ENCODE results near the gene HHAT. TPM values are rescaled to one million over a fixed set of nuclear protein-coding genes. Genes with fewer than 3 reads are reported as not detected.

The HHAT gene
- total and polyA plus RNA-seq, 9 of the 15 experiments (the other 6 are each of a cell fraction or from before 2014, with no cell fraction given) = 0.07 to 0.16 (median 0.13) TPM; not detected in 1

DNA sequence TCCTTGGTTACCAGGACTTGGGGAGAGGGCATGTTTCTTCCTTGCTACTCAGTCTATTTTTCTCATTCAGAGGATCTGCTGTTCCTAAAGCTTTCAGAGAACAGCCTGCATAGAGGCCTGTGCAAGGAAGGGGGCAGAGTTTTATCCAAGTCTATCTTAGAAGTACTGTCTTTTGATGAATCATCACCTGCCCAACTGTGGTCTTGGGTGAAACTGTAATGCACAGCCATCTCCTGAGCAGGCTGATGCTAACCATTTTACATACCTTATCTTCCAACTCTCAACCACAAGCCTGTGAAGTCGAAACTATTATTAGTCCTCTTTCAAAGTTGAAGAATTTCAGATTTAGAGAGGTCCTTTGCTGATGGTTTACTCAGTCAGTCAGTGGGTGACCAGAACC is 368.0 kb downstream of the HHAT start:
- WGBS (ENCODE audit: insufficient coverage, low coverage, missing lambda C conversion rate) = 0% methylated on average over 1 of the region's 1 CpG
- intact Hi-C loops (cut with micrococcal nuclease) (no loop called here), in situ Hi-C loops (cut with MboI) (no loop called here)
- FAIRE-seq (no peak), ATAC-seq (no peak), DNase-seq (ENCODE audit: extremely low read depth in 1 of 4, low spot score in 3 of 4) (no peak)
- H4K20me1 ChIP-seq (replicated peaks; ENCODE audit: control insufficient read depth, insufficient read depth, low read length) = 0 out of 2 replicates have a peak, but pooled peaks cover 9% of the 10 kb centered on the region
- no peak overlapping the region for H3K4me2 ChIP-seq (ENCODE audit: insufficient read depth, low read length)
- H3K27ac ChIP-seq (ENCODE audit: extremely low read depth, low read depth, low read length) = no peak overlapping the region
- no peak overlapping the region for H2AFZ ChIP-seq (ENCODE audit: low read depth, low read length)
- H3K36me3 ChIP-seq (ENCODE audit: control insufficient read depth, insufficient read depth, low read length) = no peaks in the 10 kb centered on the region
- H3K4me3 ChIP-seq = no peak overlapping the region
- H3K9me3 ChIP-seq (replicated peaks; ENCODE audit: control insufficient read depth, insufficient read depth, low read depth, low read length) = no peaks in the 10 kb centered on the region
- no peaks in the 10 kb centered on the region for H3K79me2 ChIP-seq (ENCODE audit: control insufficient read depth, insufficient read depth, low read length)
- H3K9me1 ChIP-seq (ENCODE audit: control insufficient read depth, insufficient read depth, low read length) = no peaks in the 10 kb centered on the region
- no peak overlapping the region for H3K9ac ChIP-seq (ENCODE audit: insufficient read depth in 1 of 2, low read depth in 2 of 2, low read length in 2 of 2)
- CTCF ChIA-PET (ENCODE audit: low intra/inter-chr PET ratio) = no interaction called here
- H3K4me1 ChIP-seq (replicated peaks in 1 of 2; ENCODE audit: control insufficient read depth in 2 of 2, insufficient read depth in 2 of 2, low read length in 2 of 2) = no peaks in the 10 kb centered on the region
- no peak for TF ChIP-seq MNT (conservative IDR thresholded peaks at IDR 0.05)
- TF ChIP-seq ZNF3 (CRISPR knock-in tag; IDR thresholded peaks at IDR 0.05) = no peak
- no peak for TF ChIP-seq ZNF57 (CRISPR knock-in tag; IDR thresholded peaks at IDR 0.05)
- no peak for TF ChIP-seq ZNF696 (CRISPR knock-in tag; conservative IDR thresholded peaks at IDR 0.05)
- no peak for TF ChIP-seq ZNF830 (CRISPR knock-in tag; IDR thresholded peaks at IDR 0.05)
- TF ChIP-seq ZNF695 (CRISPR knock-in tag; IDR thresholded peaks at IDR 0.05) = no peak
- TF ChIP-seq PML (IDR thresholded peaks at IDR 0.05; ENCODE audit: low read length) = no peak
- TF ChIP-seq RBM25 (IDR thresholded peaks at IDR 0.05; ENCODE audit: low read depth, low read length, severe bottlenecking) = no peak
- TF ChIP-seq ZBTB9 (CRISPR knock-in tag; IDR thresholded peaks at IDR 0.05) = no peak
- TF ChIP-seq ZNF445 (CRISPR knock-in tag; IDR thresholded peaks at IDR 0.05; ENCODE audit: low read depth) = no peak
- TF ChIP-seq TAF15 (IDR thresholded peaks at IDR 0.05; ENCODE audit: low read depth, low read length) = no peak
- TF ChIP-seq SP2 (IDR thresholded peaks at IDR 0.05; ENCODE audit: extremely low read depth, low read depth, low read length, poor library complexity, severe bottlenecking) = no peak
- no peak for TF ChIP-seq RCOR1 (IDR thresholded peaks at IDR 0.05; ENCODE audit: borderline replicate concordance in 1 of 2, low read depth in 2 of 2, low read length in 2 of 2)
- no peak for TF ChIP-seq POLR3A (IDR thresholded peaks at IDR 0.05; ENCODE audit: borderline replicate concordance, extremely low read depth, insufficient read depth, insufficient read length)
- no TSS peak for BruUV-seq (replicated peaks)
- H3K27me3 ChIP-seq (ENCODE audit: control insufficient read depth in 2 of 2, insufficient read depth in 2 of 2, low read length in 2 of 2) = no peaks in the 10 kb centered on the region
- POLR2A ChIA-PET = no interaction called here
